PC-3 (cell line): ENCODE measurements around the gene TLX3.

Source experiments
- EZH2 ChIP-seq: fragments of 300-600 bp; sonication (generic); IDR thresholded peaks from one replicate; pipeline ENCODE4 v1.6.1; 2017; ENCODE audit warnings: antibody characterized with exemption, mild to moderate bottlenecking, low read length; ENCODE audit not compliant: unreplicated experiment
- EZH2phosphoT487 ChIP-seq: fragments of 300-600 bp; sonication (generic); IDR thresholded peaks from 2 replicates; pipeline ENCODE4 v1.6.1; 2018; ENCODE audit warnings: mild to moderate bottlenecking, antibody characterized with exemption, low read length, borderline replicate concordance
- TF ChIP-seq, protein P1 (sequence below): fragments of 300-600 bp; sonication (generic); conservative IDR thresholded peaks from 2 replicates; pipeline ENCODE4 v1.5.1; 2017; ENCODE audit warnings: antibody characterized with exemption, low read depth, mild to moderate bottlenecking, low read length

DNA sequence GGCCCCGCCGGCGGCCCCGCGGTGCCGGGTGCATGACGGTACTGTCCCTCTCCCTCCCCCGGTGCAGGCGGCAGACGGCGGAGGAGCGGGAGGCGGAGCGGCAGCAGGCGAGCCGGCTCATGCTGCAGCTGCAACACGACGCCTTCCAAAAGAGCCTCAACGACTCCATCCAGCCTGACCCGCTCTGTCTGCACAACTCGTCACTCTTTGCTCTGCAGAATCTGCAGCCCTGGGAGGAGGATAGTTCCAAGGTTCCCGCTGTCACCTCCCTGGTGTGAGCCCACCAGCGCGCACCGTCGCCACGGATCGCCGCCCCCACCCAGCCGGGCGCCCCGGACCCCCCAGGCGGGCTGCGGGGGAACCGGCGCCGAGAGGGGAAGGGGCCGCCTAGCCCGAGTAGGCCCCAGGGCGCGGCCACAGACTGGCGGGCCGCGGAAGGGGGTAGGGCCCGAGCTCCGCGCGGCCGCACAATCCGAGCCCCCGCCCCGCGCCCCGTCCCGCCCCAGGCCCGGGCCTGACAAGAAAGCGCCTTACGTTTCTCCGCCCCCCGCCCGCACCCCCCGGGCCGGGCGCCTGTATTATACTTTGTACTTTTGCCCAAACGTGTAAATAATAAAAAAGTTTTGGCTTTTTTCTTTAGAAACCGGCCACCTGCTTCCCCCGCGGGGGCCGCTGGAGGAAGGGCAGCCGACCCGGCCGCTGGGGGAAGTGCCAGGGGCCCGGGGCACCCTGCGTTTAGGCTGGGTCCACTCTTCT is 2.5 kb downstream of the TLX3 start:
- TF ChIP-seq, protein P1, sequence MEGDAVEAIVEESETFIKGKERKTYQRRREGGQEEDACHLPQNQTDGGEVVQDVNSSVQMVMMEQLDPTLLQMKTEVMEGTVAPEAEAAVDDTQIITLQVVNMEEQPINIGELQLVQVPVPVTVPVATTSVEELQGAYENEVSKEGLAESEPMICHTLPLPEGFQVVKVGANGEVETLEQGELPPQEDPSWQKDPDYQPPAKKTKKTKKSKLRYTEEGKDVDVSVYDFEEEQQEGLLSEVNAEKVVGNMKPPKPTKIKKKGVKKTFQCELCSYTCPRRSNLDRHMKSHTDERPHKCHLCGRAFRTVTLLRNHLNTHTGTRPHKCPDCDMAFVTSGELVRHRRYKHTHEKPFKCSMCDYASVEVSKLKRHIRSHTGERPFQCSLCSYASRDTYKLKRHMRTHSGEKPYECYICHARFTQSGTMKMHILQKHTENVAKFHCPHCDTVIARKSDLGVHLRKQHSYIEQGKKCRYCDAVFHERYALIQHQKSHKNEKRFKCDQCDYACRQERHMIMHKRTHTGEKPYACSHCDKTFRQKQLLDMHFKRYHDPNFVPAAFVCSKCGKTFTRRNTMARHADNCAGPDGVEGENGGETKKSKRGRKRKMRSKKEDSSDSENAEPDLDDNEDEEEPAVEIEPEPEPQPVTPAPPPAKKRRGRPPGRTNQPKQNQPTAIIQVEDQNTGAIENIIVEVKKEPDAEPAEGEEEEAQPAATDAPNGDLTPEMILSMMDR, result no peak
- TF ChIP-seq EZH2 (no peak), EZH2phosphoT487 (no peak)
